Midbrain (tissue), 1 donor: ENCODE results near the gene MOAP1.
"Not testable (repeated sequence)": the region's sequence is repeated elsewhere in the genome, so short reads cannot be mapped to it uniquely, and the experiment has no call there.

Experiments used
- DNase-seq: peaks from one replicate; lab custom pipeline; 2025; lab: John Stamatoyannopoulos, UW

MOAP1 gene

DNA sequence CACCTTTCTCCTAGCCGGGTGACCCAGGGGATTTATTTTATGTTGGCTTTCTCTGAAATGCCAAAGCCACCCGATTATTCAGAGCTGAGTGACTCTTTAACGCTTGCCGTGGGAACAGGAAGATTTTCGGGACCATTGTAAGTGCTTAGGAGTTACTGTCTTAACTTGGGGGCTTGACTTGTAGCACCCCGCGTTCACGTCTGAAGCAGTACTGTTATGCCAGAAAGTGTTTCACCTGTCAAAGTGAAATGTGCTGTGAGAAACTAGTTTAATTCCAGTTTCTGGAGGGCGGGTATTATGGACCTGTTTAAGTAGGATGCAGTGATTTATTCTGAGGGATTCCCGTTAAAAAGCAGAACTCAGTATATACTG is 638 bp upstream of the MOAP1 start:
- DNase-seq: no peak

GRCh38 chr14:93183596-93184317 is 940 bp downstream of the MOAP1 start:
- DNase-seq: no peak

DNA sequence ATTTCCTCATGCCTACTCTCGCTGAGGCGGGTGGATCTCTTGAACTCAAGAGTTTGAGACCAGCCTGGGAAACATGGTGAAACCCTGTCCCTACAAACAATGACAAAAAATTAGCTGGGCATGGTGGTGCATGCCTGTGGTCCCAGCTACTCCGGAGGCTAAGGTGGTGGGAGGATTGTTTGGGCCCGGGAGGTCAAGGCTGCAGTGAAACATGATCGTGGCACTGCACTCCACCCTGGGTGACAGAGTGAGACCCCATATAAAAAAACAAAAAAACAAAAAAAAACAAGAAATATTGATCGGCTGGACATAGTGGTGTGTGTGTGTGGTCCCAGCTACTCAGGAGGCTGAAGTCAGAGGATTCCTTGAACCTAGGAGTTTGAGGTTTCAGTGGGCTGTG is 9.2 kb downstream of the MOAP1 start:
- DNase-seq: no peak

GRCh38 chr14:93174731-93175130 is 10.0 kb downstream of the MOAP1 start:
- not testable (repeated sequence) for DNase-seq

DNA sequence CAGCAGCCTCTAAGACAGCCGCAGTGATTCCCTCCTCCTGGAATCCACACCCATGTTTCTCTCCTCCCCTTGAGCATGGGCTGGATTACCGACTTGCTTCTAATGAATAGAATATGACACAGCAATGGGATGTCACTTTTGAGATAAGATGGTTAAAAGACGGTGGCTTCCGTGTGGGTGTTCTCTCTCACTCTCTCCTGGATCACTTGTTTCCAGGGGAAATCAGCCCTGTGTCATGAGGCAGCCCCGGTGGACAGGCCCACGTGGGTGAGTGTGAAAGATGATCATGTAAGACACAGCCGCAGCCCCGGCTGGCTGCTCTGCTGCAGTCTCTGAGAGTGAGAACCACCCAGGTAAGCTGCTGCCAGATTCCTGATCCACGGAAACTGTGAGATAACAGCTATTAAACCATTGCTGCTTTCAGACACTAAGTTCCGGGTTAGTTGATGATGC is 10.7 kb downstream of the MOAP1 start:
- peak; percentile 9 for DNase-seq

- no peak for DNase-seq
Measured at GRCh38 chr14:93171376-93171775, 13.3 kb downstream of the MOAP1 start.

GRCh38 chr14:93170141-93170540 is 14.6 kb downstream of the MOAP1 start:
- not testable (repeated sequence) for DNase-seq

GRCh38 chr14:93169619-93170018 is 15.1 kb downstream of the MOAP1 start:
- not testable (repeated sequence) for DNase-seq

- not testable (repeated sequence) for DNase-seq
Measured at GRCh38 chr14:93168610-93169009, 16.1 kb downstream of the MOAP1 start.

DNA sequence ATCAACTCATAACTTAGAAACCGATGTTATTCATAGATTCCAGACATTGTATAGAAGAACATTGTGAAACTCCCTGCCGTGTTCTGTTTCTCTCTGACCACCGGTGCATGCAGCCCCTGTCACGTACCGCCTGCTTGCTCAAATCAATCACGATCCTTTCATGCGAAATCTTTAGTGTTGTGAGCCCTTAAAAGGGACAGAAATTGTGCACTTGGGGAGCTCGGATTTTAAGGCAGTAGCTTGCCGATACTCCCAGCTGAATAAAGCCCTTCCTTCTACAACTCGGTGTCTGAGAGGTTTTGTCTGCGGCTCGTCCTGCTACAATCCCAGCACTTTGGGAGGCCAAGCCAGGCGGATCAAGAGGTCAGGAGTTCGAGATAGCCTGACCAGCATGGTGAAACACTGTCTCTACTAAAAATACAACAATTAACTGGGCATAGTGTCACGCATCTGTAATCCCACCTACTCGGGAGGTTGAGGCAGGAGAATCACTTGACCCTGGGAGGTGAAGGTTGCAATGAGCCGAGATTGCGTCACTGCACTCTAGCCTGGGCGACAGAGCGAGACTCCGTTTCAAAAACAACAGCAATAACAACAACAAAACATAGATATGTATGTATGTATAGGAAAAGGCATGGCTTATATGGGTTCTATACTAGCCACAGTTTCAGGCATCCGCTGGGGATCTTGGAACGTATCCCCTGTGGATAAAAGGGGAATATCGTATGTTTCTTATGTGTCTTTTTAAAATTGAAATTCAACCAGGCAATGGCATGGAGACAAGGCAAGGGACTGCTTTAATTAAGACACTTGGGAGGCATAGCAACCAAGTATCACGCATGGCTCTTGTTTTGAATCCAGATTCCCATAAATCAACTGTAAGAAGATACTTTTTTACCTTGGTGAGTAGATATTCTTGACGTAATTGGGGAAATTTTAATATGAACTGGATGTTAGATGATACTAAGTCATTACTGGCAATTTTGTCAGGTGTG is 19.1 kb downstream of the MOAP1 start:
- DNase-seq: not testable (repeated sequence)

DNA sequence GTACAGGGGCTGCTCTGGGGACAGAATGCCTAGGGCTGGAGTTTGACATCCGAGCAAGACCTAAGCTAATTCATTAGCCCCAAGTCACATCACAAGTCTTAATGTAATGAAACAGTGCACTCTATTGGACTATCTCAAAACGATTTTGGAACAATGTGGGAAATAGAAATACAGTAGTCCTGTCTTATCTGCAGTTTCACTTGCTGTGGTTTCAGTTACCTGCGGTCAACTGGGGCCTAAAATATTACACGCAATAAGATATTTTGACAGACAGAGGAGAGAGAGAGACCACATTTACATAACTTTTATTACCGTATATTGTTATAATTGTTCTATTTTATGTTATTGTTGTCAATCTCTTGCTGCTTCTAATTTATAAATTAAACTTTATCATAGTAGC is 21.1 kb downstream of the MOAP1 start:
- DNase-seq: no peak

DNA sequence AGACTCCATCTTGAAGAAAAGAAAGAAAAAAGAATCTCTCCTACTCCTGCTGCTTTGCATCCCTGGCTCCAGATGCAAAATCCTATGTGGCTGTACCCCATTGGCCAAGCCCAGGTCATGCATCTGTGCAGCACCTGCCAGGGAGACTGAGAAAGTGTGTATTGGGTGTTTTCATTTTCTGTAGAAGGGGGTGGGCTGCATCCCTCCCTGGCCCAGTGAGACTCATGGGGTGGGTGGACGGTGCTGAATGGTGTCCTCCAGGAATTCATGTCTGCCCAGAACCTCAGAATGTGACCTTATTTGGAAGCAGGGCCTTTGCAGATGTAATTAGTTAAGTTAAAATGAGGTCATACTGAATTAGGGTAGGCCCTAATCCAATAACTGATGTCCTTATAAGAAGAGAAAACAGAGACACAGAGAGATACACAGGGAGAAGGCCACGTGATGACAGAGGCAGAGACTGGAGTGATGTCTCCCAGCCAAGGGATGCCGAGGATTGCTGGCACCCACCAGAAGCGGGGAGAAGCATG is 23.2 kb downstream of the MOAP1 start:
- no peak for DNase-seq

GRCh38 chr14:93160353-93160801 is 24.3 kb downstream of the MOAP1 start:
- DNase-seq: no peak

DNA sequence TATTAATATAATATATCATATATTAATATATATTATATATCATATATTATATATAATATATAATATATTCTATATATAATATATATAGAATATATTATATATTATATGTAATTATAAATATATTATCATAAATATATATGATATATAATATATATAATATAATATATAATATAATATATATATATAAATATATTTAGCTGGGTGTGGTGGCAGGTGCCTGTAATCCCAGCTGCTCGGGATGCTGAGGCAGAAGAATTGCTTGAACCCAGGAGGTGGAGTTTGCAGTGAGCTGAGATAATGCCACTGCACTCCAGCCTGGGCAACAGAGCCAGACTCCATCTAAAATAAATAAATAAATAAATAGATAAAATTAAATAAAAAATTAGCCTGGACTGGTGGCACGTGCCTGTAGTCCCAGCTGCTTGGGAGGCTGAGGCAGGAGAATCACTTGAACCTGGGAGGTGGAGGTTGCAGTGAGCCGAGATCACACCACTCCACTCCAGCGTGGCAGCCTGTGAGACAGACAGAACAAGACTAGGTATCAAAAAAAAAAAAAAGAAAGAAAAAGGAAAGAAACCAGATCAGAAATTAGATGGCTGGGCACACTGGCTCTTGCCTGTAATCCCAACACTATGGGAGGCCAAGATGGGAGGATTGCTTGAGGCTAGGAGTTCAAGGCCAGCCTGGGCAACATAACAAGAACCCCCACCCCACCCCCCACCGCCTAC is 24.9 kb downstream of the MOAP1 start:
- not testable (repeated sequence) for DNase-seq

DNA sequence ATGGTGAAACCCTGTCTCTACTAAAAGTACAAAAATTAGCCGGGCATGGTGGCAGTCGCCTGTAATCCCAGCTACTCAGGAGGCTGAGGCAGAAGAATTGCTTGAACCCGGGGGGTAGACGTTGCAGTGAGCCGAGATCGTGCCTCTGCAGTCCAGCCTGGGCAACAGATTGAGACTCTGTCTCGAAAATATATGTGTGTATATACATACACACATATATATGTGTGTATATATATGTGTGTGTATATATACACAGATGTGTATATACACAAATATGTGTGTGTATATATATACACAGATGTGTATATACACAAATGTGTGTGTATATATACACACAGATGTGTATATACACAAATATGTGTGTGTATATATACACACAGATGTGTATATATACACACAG is 26.3 kb downstream of the MOAP1 start:
- DNase-seq: not testable (repeated sequence)

- DNase-seq: no peak
Measured at GRCh38 chr14:93156693-93157369, 27.9 kb downstream of the MOAP1 start.

DNA sequence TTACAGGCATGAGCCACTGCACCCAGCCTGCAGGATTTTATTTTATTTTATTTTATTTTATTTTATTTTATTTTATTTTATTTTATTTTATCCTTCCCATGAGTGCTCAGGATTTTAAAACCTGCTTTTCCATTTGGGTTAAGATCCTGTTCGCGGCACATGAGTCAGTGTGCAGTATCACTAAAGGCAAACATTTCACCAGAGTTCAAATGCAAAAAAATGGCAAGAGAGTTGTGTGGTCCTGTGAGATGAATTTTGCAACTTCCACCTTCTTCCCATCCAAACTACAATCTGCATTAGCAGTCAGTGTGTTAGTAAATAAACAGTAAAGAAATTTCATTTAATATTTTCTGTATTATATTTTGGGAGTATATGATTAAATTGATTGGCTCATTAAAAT is 29.0 kb downstream of the MOAP1 start:
- no peak for DNase-seq

DNA sequence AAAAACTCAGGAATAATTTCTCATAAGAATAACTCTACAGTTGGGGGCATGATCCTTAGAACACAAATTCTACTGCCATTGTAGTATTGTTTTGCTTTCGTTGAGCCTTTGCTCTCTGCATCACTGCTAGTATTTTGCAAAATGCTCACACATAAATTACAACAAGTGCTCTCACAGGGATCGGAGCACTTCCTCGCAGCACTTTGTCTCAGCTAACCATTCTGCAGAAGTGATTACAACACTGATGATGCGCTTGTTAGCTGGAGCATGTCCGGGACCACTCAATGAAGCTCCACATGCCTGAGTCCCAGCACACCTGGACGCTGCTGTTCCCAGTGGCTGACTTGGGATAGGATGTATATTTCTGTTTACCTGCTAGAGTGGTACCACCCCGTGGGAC is 31.6 kb downstream of the MOAP1 start:
- DNase-seq: no peak

GRCh38 chr14:93150227-93151208 is 34.2 kb downstream of the MOAP1 start:
- no peak for DNase-seq

DNA sequence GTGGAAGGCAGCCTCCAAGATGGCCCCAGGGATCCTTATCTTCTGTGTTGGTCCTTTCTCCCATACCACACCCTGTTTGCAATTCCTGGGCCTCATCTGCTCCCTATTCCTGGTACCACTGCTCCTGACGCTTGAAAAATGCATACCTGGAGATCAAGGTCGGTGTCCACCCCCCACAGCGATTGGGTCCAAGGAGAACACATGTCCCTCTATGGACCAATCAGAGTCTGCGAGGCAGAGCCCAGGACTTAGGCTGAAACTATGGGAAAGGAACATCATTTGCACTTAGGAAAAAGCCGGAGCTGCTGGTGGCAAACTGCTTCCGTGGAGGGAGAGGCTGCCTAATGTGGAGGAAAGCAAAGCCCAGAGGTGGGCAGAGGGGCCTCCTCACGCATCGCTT is 35.7 kb downstream of the MOAP1 start:
- DNase-seq: no peak
